NAMALWA (cell line): ENCODE measurements around the gene ADGRG1.
"Not testable (repeated sequence)": the region's sequence is repeated elsewhere in the genome, so short reads cannot be mapped to it uniquely, and the experiment has no call there.

Experiments
- DNase-seq: peaks from one replicate; pipeline ENCODE4 v3.0.0-alpha.2; 2015; ENCODE audit warnings: low spot score

Gene ADGRG1

GRCh38 chr16:57666353-57667047, 38.1 kb downstream of the ADGRG1 start:
- DNase-seq, result no peak

GRCh38 chr16:57667048-57667525, 38.7 kb downstream of the ADGRG1 start:
- no peak for DNase-seq

GRCh38 chr16:57667526-57668262, 39.3 kb downstream of the ADGRG1 start:
- DNase-seq, result no peak

DNA sequence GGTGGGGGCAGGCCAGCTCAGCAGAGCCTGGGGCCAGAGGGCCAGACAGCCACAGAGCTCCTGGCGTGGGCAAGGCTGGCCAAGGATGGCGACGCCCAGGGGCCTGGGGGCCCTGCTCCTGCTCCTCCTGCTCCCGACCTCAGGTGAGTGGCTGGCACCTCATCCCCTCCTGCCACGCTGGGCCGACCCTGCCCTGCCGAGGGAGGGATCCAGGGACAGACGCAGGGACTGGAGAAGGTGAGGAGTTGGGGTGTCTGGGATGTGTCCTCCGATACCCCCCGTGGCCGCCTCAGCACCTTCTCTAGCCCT, 39.8 kb downstream of the ADGRG1 start, which contains the start of gene ADGRG3:
Gene ADGRG3, plus strand, starts transcription at position 44 of the 309 bp plus-strand sequence. Its CDS starts 42 bp downstream, at position 86.
- no peak for DNase-seq

GRCh38 chr16:57668630-57669475, 40.4 kb downstream of the ADGRG1 start:
- DNase-seq, result no peak

DNA sequence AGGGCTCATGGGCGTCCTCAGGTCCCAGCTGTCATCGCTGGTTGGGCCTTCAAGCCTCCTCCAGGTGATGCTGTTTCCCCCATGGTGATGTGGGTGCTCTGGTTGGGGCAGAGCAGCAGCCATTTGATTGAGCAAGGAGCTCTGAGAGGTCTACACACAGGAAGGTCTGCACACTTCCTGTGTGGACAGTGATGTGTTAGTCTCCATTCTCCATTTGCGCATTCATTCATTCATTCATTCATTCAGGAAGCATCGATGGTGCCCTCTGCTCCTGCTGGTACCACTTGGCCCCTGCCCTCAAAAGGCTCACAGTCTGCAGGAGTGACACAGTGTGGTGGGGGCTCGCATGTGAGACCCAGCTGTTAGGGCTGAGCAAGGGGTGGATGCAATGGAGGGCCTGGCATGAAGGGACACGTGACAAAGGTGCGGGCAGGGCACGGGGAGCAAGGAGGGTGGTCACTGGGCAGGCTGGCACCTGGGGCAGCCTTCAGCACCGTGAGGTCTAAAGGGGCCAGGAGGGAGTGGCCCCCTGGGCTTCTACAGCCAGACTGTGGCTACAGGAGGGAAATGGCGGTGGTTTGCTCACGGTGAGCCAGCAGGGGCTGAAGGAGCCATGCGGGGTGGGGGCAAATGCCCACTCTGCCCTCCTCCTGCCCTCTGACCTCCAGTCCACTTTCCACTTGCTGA, 41.2 kb downstream of the ADGRG1 start:
- DNase-seq, result no peak

DNA sequence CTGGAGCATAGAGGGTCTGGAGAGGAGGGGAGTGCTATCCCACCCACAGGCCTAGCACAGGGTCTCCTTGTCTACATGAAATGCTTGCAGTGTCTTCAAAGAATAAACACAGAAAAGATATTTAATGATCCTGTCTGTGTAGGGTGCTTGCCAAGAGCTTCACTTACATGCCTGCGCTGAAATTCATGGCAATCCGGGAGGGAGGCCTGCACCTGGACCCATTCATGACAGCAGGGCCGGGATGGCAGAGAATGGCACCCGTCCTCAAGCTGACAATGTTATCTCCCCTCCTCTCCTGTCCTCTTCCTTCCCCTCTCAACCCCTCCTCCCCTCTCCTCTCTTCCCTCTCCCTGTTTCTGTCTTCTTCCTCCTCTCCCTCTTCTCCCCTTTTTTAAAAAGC, 41.8 kb downstream of the ADGRG1 start:
- DNase-seq, result no peak

GRCh38 chr16:57671451-57671850, 43.0 kb downstream of the ADGRG1 start:
- DNase-seq, result not testable (repeated sequence)

- DNase-seq, result no peak
These were observed 44.0 kb downstream of the ADGRG1 start for GRCh38 chr16:57672416-57672815.

GRCh38 chr16:57672824-57673223, 44.4 kb downstream of the ADGRG1 start:
- no peak for DNase-seq

GRCh38 chr16:57675741-57676551, 47.5 kb downstream of the ADGRG1 start:
- no peak for DNase-seq

- no peak for DNase-seq
These were observed 48.2 kb downstream of the ADGRG1 start for GRCh38 chr16:57676553-57677085.

DNA sequence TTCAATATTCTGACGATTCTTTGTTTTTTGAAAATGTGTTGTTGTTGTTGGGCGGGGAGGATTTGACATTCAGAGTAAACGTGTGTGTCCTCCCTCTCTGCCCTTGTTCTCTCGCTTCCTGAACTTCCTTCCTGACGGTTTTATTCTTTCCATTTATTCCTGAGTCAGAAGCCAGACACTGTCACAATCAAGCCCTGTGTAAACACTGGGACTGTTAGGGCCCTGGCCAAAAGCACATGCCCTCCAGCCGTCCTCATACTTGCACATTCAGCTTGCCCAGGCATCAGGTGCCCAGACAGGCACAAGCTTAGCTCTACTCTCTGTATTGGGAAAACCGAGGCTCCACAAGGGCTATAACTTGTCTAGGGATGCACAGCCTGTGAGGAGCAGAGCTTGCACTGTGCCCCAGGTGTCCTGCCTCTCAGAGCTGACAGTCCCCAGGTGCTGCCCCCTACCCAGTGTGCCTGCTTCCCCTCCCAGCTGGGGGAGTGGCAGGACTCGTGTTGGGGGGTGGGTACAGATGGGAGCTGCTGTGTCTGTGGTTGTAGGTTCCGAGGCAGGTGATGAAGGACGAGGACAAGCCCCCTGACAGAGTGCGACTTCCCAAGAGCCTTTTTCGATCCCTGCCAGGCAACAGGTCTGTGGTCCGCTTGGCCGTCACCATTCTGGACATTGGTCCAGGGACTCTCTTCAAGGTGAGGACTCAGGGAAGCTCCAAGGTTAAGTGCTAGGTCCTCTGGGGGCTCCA, 49.4 kb downstream of the ADGRG1 start:
- DNase-seq, result no peak

DNA sequence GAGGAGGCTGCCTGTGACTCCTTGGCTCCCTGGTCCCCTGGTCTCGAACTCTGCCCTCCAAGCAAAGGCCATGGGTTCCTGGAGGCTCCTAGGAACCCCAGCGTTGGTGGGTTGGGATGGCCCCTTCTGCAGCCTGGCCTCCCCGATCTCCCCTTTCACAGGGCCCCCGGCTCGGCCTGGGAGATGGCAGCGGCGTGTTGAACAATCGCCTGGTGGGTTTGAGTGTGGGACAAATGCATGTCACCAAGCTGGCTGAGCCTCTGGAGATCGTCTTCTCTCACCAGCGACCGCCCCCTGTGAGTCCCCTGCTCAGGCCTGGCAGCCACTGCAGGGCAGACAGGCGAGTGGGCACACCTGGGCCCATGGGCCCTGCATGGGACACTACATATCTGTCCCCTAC, 50.6 kb downstream of the ADGRG1 start:
- no peak for DNase-seq

DNA sequence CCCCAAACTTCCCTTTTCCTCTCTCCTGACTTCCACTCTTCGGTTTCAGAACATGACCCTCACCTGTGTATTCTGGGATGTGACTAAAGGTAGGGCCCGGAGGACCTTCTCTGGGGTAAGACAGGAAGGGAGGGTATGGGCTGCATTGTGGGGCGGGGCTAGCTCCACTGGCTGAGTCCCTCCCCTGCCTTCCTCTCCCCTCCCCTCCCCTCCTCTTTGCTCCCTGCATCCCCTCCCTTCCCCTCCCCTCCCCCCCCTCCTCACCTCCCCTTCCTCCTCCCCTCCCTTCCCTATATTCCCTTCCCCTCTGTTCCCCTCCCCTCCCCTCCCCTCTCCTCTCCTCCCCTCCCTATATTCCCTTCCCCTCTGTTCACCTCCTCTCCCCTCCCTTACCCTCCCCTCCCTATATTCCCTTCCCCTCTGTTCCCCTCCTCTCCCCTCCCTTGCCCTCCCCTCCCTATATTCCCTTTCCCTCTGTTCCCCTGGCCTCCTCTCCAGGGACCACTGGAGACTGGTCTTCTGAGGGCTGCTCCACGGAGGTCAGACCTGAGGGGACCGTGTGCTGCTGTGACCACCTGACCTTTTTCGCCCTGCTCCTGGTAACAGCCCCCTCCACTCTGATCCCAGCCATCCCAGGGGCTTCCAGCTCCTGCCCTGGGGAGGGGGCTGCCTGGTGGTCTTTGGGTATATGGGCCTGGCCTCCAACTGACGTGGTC, 51.5 kb downstream of the ADGRG1 start:
- no peak for DNase-seq

GRCh38 chr16:57680842-57681375, 52.5 kb downstream of the ADGRG1 start:
- no peak for DNase-seq

- DNase-seq, result no peak
These were observed 53.7 kb downstream of the ADGRG1 start for GRCh38 chr16:57681950-57682728.
